ENCODE results near the gene NCK2. TPM values are rescaled to one million over a fixed set of nuclear protein-coding genes. Genes with fewer than 3 reads are reported as not detected.

Gene NCK2
- total and polyA plus RNA-seq, 7 donors = 36.4 to 59.9 (median 52.0) TPM

DNA sequence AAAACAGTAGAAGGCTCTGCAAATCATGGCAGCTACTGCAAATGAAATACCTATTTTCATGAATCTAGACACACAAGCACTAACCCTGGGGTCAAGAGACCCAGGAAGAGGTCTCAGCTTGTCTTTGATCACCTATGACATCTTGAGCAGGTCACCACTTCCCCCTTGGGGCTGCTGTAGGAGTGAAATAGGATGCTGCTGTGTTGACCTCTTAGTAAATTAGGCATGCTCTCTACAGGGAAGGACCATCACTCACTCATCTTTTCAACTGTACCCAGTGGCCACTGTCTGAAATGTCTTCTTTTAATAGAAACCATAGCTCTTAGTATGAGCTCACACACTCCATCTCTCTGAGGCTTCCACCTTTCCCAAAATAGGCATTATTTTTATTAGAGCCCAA lies 83.8 kb downstream of the NCK2 start:
- H3K4me3 ChIP-seq = no peak overlapping the region
- TF ChIP-seq EP300 (IDR thresholded peaks at IDR 0.05) = no peak
- TF ChIP-seq POLR2A (IDR thresholded peaks at IDR 0.05) = no peak
- TF ChIP-seq CTCF (IDR thresholded peaks at IDR 0.05) = no peak
- no peak for TF ChIP-seq POLR2AphosphoS5 (IDR thresholded peaks at IDR 0.05)
- DNase-seq = no peak
- H3K27ac ChIP-seq = no peak overlapping the region
- intact Hi-C loops (cut with DNase I) = no loop called here
- no peaks in the 10 kb centered on the region for H3K36me3 ChIP-seq
- peaks cover 0 to 12% (median 3%) of the 10 kb centered on the region in 4 donors for H3K4me1 ChIP-seq
- no peaks in the 10 kb centered on the region for H3K27me3 ChIP-seq
- no peaks in the 10 kb centered on the region for H3K9me3 ChIP-seq

DNA sequence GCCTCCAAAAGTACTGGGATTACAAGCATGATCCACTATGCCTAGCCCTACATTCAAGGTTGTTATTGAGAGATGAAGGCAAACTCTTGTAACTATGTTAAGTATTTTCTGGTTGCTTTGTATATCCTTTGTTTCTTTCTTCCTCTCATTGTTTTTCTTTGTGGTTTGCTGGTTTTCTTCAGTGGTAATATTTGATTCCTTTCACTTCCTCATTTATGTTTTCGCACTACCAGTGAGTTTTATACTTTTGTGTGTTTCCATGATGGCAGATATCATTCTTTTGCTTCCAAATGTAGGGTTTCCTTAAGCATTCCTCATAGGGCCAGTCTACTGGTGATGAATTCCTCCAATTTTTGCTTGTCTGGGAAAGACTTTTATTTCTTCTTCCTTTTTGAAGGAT lies 90.2 kb downstream of the NCK2 start:
- Histone ChIP-seq H3K9me3 (no peaks in the 10 kb centered on the region), H3K4me3 (no peak overlapping the region), H3K4me1 (no peaks in the 10 kb centered on the region), H3K27me3 (no peaks in the 10 kb centered on the region), H3K36me3 (no peaks in the 10 kb centered on the region), H3K27ac (no peak overlapping the region)
- intact Hi-C loops (cut with DNase I) = no loop called here
- 65 to 82% methylated on average over 1 of the region's 1 CpG for WGBS, 2 donors
- no peak for DNase-seq
- no peak for TF ChIP-seq POLR2A (IDR thresholded peaks at IDR 0.05)
- no peak for TF ChIP-seq CTCF (IDR thresholded peaks at IDR 0.05)
- TF ChIP-seq POLR2AphosphoS5 (IDR thresholded peaks at IDR 0.05) = no peak
- no peak for TF ChIP-seq EP300 (IDR thresholded peaks at IDR 0.05)

GRCh38 chr2:105836341-105836740 lies 91.6 kb downstream of the NCK2 start:
- no peak for DNase-seq
- no peaks in the 10 kb centered on the region for H3K27me3 ChIP-seq
- 97% methylated on average over 4 of the region's 4 CpGs for WGBS, 2 donors
- TF ChIP-seq EP300 (IDR thresholded peaks at IDR 0.05) = no peak
- TF ChIP-seq POLR2A (IDR thresholded peaks at IDR 0.05) = no peak
- no peak for TF ChIP-seq CTCF (IDR thresholded peaks at IDR 0.05)
- no peak for TF ChIP-seq POLR2AphosphoS5 (IDR thresholded peaks at IDR 0.05)
- H3K27ac ChIP-seq = no peak overlapping the region
- H3K4me3 ChIP-seq = no peak overlapping the region
- no peaks in the 10 kb centered on the region for H3K9me3 ChIP-seq
- intact Hi-C loops (cut with DNase I) = no loop called here
- H3K36me3 ChIP-seq = no peaks in the 10 kb centered on the region
- H3K4me1 ChIP-seq = no peaks in the 10 kb centered on the region

GRCh38 chr2:105836840-105837692 lies 92.4 kb downstream of the NCK2 start:
- Histone ChIP-seq H3K9me3 (no peaks in the 10 kb centered on the region), H3K36me3 (no peaks in the 10 kb centered on the region), H3K4me1 (peaks cover 0 to 3% (median 0%) of the 10 kb centered on the region in 4 donors), H3K27ac (no peak overlapping the region), H3K27me3 (no peaks in the 10 kb centered on the region), H3K4me3 (no peak overlapping the region)
- WGBS, 2 donors = 65 to 85% methylated on average over 5 of the region's 5 CpGs
- TF ChIP-seq EP300 (IDR thresholded peaks at IDR 0.05) (no peak), CTCF (IDR thresholded peaks at IDR 0.05) (no peak), POLR2AphosphoS5 (IDR thresholded peaks at IDR 0.05) (no peak), POLR2A (IDR thresholded peaks at IDR 0.05) (no peak)
- no peak for DNase-seq
- intact Hi-C loops (cut with DNase I) = no loop called here

All from sigmoid colon (tissue), 7 donors.